Sigmoid colon (tissue), 7 donors: ENCODE data around the gene ENTHD1. TPM values are rescaled to one million over a fixed set of nuclear protein-coding genes. Genes with fewer than 3 reads are reported as not detected.

Experiments
- DNase-seq: peaks from one replicate; pipeline ENCODE4 v3.0.0-alpha.2; 2019
- H3K27ac ChIP-seq, 4 donors: fragments of 200-600 bp; sonication (generic); one replicate each; pipeline ENCODE4 v1.5.1; 2016 to 2019; ENCODE audit warnings: mild to moderate bottlenecking in 1 of 4
- H3K27me3 ChIP-seq, 3 donors: fragments of 200-600 bp; sonication (generic); one replicate each; pipeline ENCODE4 v1.5.1; 2019; ENCODE audit warnings: mild to moderate bottlenecking in 1 of 3
- H3K36me3 ChIP-seq, 4 donors: fragments of 200-600 bp; sonication (generic); one replicate each; pipeline ENCODE4 v1.5.1; 2016 to 2019
- H3K4me1 ChIP-seq, 4 donors: fragments of 200-600 bp; sonication (generic); one replicate each; pipeline ENCODE4 v1.5.1; 2017 to 2019
- H3K4me3 ChIP-seq, 4 donors: fragments of 200-600 bp; sonication (generic); one replicate each; pipeline ENCODE4 v1.5.1; 2017 to 2019; ENCODE audit warnings: mild to moderate bottlenecking in 2 of 4, moderate library complexity in 1 of 4
- H3K9me3 ChIP-seq, 4 donors: fragments of 200-600 bp in 3 of 4; sonication (generic) in 3 of 4; one replicate each; pipeline versions ENCODE4 v1.5.1 to v1.6.1; 2013 to 2019
- EP300 ChIP-seq, 4 donors: sonication (generic); formaldehyde crosslinking; IDR thresholded peaks; one replicate each; pipeline ENCODE4 v1.6.1; 2017; ENCODE audit warnings: antibody characterized with exemption in 4 of 4
- POLR2A ChIP-seq, 2 donors: fragments of 450-650 bp; IDR thresholded peaks; one replicate each; pipeline ENCODE4 v1.6.1; 2016; ENCODE audit warnings: antibody characterized with exemption in 2 of 2, mild to moderate bottlenecking in 2 of 2, moderate library complexity in 2 of 2
- POLR2AphosphoS5 ChIP-seq, 4 donors: sonication (generic); formaldehyde crosslinking; IDR thresholded peaks; one replicate each; pipeline ENCODE4 v1.6.1; 2017; ENCODE audit warnings: antibody characterized with exemption in 4 of 4
- WGBS, 2 donors: extraction: QIAGEN DNeasy Blood & Tissue Kit; methylation state at CpG; one replicate each; pipeline ENCODE4 v1.1.7; 2013; 5-methylcytosine and 5-hydroxymethylcytosine counted together
- intact Hi-C: fragments of 100-400 bp; cut with DNase I; formaldehyde crosslinking; loops from one replicate; pipeline ENCODE4 v1.15.1; 2023
- polyA plus RNA-seq, 3 donors: library from polyadenylated mRNA; stranded (reverse); fragments of 200-250 nt; gene quantifications; one replicate each; pipeline ENCODE4 v1.2.3, GENCODE V29; 2013
- total RNA-seq, 4 donors: library from RNA; depleted of rRNA; stranded (reverse); fragments of >200 nt; gene quantifications; one replicate each; pipeline ENCODE4 v1.1.0, GENCODE V29; 2016
- TF ChIP-seq, protein P1 (sequence below), 4 experiments: fragments of 450-650 bp in 3 of 4; fragments of 200-600 bp in 1 of 4; IDR thresholded peaks; one replicate each; pipeline ENCODE4 v1.5.1; 2016 to 2019; ENCODE audit warnings: antibody characterized with exemption in 4 of 4, mild to moderate bottlenecking in 3 of 4, moderate library complexity in 2 of 4
- donor health status: healthy with polysubstance abuse.
- donor health status: Bipolar disorder and iron deficiency.
- donor health status: healthy.

ENTHD1 gene
- total and polyA plus RNA-seq, 7 donors = 0.09 TPM; not detected in 6

DNA sequence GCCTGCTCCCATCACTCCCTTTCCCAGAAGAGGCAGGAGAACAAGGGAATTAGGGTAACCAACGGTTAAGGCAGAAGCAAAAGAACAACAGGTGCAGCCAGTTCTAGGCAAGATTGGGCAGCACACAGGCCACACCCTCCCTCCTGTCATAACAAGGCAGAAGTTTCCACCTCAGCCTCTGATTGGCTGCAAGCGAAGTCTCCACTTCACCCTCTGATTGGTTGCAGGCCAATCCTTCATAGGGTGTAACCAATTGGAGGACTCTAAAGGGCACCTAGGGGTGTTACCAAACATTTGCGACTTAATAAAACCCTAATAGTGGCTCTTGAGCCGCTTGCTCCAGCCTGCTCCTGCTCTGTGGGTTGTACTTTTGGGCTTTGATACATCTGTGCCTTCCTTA, 169.2 kb downstream of the ENTHD1 start:
- no peak for DNase-seq
- Histone ChIP-seq H3K4me3 (no peak overlapping the region), H3K4me1 (no peaks in the 10 kb centered on the region), H3K27ac (no peak overlapping the region), H3K36me3 (no peaks in the 10 kb centered on the region), H3K27me3 (peaks cover 0 to 46% (median 4%) of the 10 kb centered on the region in 3 donors), H3K9me3 (no peaks in the 10 kb centered on the region)
- WGBS, 2 donors = 82 to 88% methylated on average over 4 of the region's 4 CpGs
- intact Hi-C loops = no loop called here
- TF ChIP-seq EP300 (IDR thresholded peaks at IDR 0.05) = no peak
- TF ChIP-seq POLR2A (IDR thresholded peaks at IDR 0.05) = no peak
- TF ChIP-seq, protein P1, sequence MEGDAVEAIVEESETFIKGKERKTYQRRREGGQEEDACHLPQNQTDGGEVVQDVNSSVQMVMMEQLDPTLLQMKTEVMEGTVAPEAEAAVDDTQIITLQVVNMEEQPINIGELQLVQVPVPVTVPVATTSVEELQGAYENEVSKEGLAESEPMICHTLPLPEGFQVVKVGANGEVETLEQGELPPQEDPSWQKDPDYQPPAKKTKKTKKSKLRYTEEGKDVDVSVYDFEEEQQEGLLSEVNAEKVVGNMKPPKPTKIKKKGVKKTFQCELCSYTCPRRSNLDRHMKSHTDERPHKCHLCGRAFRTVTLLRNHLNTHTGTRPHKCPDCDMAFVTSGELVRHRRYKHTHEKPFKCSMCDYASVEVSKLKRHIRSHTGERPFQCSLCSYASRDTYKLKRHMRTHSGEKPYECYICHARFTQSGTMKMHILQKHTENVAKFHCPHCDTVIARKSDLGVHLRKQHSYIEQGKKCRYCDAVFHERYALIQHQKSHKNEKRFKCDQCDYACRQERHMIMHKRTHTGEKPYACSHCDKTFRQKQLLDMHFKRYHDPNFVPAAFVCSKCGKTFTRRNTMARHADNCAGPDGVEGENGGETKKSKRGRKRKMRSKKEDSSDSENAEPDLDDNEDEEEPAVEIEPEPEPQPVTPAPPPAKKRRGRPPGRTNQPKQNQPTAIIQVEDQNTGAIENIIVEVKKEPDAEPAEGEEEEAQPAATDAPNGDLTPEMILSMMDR (IDR thresholded peaks at IDR 0.05) = no peak
- TF ChIP-seq POLR2AphosphoS5 (IDR thresholded peaks at IDR 0.05) = no peak

DNA sequence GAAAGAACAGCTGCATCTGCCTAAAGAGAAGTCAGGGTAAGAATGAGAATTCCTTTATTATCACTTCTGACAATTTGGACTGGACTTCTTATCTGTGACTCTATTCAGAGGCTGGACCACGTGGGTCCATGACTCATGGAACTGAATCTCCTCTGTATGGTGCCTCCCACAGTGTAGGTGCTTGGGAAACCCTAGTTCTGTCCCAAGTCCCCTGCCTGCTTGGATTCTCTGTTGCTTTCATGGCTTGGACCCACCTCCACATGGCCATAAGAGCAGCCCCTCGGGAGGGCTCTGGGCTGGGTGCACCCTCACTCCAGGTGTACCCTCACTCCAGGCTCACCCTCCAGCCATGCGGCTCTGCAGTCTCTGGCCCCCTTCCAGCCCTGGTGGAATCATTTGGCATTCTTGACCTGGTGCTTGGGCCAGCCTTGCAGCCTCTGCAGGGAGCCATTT, 169.6 kb downstream of the ENTHD1 start:
- Histone ChIP-seq H3K9me3 (no peaks in the 10 kb centered on the region), H3K27ac (no peak overlapping the region), H3K4me1 (no peaks in the 10 kb centered on the region), H3K4me3 (no peak overlapping the region), H3K36me3 (no peaks in the 10 kb centered on the region), H3K27me3 (peaks cover 0 to 45% (median 4%) of the 10 kb centered on the region in 3 donors)
- TF ChIP-seq, protein P1 (IDR thresholded peaks at IDR 0.05) = no peak
- TF ChIP-seq POLR2A (IDR thresholded peaks at IDR 0.05) (no peak), POLR2AphosphoS5 (IDR thresholded peaks at IDR 0.05) (no peak), EP300 (IDR thresholded peaks at IDR 0.05) (no peak)
- intact Hi-C loops = no loop called here
- no peak for DNase-seq
- 75 to 85% methylated on average over 3 of the region's 3 CpGs for WGBS, 2 donors

DNA sequence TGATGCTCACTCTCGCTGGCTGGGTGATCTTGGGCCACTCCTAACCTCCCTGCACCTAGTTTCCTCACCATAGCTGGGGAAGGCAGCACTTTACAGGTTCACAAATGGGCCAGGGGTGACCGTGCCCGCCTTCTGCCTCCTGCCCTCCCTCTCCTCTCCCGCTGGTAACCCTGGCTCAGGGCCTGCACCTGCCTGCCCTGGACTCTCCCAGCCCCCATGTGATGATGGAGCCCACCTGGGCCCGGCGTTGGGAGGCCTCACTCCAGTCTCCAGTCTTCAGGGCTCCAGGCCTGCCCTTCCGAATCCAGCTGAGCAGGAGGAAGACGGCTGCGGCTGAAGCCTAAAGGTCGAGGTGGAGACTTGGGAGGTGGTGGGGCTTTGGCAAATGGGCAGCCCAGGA, 170.1 kb downstream of the ENTHD1 start:
- Histone ChIP-seq H3K27ac (no peak overlapping the region), H3K9me3 (no peaks in the 10 kb centered on the region), H3K36me3 (no peaks in the 10 kb centered on the region), H3K27me3 (peaks cover 0 to 41% (median 4%) of the 10 kb centered on the region in 3 donors), H3K4me1 (no peaks in the 10 kb centered on the region), H3K4me3 (no peak overlapping the region)
- intact Hi-C loops = no loop called here
- 89 to 90% methylated on average over 10 of the region's 10 CpGs for WGBS, 2 donors
- no peak for DNase-seq
- TF ChIP-seq POLR2A (IDR thresholded peaks at IDR 0.05) (no peak), POLR2AphosphoS5 (IDR thresholded peaks at IDR 0.05) (no peak), EP300 (IDR thresholded peaks at IDR 0.05) (no peak)
- TF ChIP-seq, protein P1 (IDR thresholded peaks at IDR 0.05) = no peak

DNA sequence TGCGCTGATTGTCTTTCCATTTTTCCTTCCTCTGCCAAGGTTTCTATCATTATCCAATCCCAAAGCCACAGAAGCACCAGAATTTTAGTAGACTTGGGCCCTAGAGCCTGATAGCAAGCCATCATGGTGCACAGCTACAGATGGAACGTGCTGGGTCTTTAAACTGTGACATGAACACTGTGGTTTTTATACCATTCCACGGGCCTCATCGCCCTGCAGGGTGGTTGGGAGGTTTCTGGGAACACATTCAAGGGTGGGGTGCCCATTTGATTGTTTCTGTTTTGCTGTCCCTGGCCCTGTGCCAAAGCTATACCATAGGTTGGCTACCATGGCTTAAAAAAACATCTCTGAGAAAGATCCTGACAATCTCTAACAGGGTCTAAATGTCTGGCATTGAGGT, 171.1 kb downstream of the ENTHD1 start:
- peaks cover 0 to 32% (median 4%) of the 10 kb centered on the region in 3 donors for H3K27me3 ChIP-seq

More for the DNA sequence above, 171.1 kb downstream of the ENTHD1 start:
- no peak for DNase-seq
- Histone ChIP-seq H3K9me3 (no peaks in the 10 kb centered on the region), H3K4me3 (no peak overlapping the region), H3K4me1 (no peaks in the 10 kb centered on the region), H3K36me3 (no peaks in the 10 kb centered on the region), H3K27ac (no peak overlapping the region)
- intact Hi-C loops = no loop called here
- TF ChIP-seq POLR2AphosphoS5 (IDR thresholded peaks at IDR 0.05) = no peak
- TF ChIP-seq POLR2A (IDR thresholded peaks at IDR 0.05) = no peak
- TF ChIP-seq, protein P1 (IDR thresholded peaks at IDR 0.05) = no peak
- TF ChIP-seq EP300 (IDR thresholded peaks at IDR 0.05) = no peak
- WGBS, 2 donors = 53 to 76% methylated on average over 4 of the region's 4 CpGs
